Ovary (tissue), 9 donors: ENCODE measurements around the gene STBD1. TPM values are rescaled to one million over a fixed set of nuclear protein-coding genes. Genes with fewer than 3 reads are reported as not detected.

Experiments
- DNase-seq, 5 donors: peaks; one replicate each; pipeline ENCODE4 v3.0.0-alpha.2; 2019 to 2020
- H3K27ac ChIP-seq, 2 donors: fragments of 200-600 bp; one replicate each; pipeline versions ENCODE4 v1.5.1 to v1.8.0; 2019 to 2022
- H3K27me3 ChIP-seq: fragments of 200-600 bp; one replicate; pipeline ENCODE4 v1.8.0; 2022
- H3K36me3 ChIP-seq: fragments of 200-600 bp; sonication (generic); one replicate; pipeline ENCODE4 v1.5.1; 2019
- H3K4me1 ChIP-seq: one replicate; pipeline ENCODE4 v1.8.1; 2013; ENCODE audit warnings: mild to moderate bottlenecking, moderate library complexity; ENCODE audit not compliant: insufficient read depth
- H3K4me3 ChIP-seq: fragments of 200-600 bp; sonication (generic); one replicate; pipeline ENCODE4 v1.5.1; 2017
- H3K9me3 ChIP-seq, 2 donors: fragments of 200-600 bp in 1 of 2; sonication (generic) in 1 of 2; one replicate each; pipeline versions ENCODE4 v1.5.1 to v1.8.1; 2013 to 2019; ENCODE audit warnings: mild to moderate bottlenecking in 1 of 2, moderate library complexity in 1 of 2
- EP300 ChIP-seq: sonication (generic); formaldehyde crosslinking; IDR thresholded peaks from one replicate; pipeline ENCODE4 v1.6.1; 2017; ENCODE audit warnings: antibody characterized with exemption
- POLR2A ChIP-seq: fragments of 450-650 bp; IDR thresholded peaks from one replicate; pipeline ENCODE4 v1.6.1; 2017; ENCODE audit warnings: antibody characterized with exemption, mild to moderate bottlenecking, moderate library complexity
- WGBS, 3 donors: extraction: QIAGEN DNeasy Blood & Tissue Kit in 1 of 3; methylation state at CpG; one replicate each; pipeline versions ENCODE4 v1.1.5 to v1.1.7; 2013 to 2017; 5-methylcytosine and 5-hydroxymethylcytosine counted together
- intact Hi-C, 4 donors: fragments of 100-400 bp; cut with DNase I; formaldehyde crosslinking; loops; one replicate each; pipeline versions ENCODE4 v1.11.0 to v1.15.1; 2022 to 2023
- polyA plus RNA-seq, 2 donors: library from polyadenylated mRNA; stranded (reverse); fragments of 200-250 nt in 1 of 2; fragments of 350-450 nt in 1 of 2; fragmentation: Illumina TruSeq in 1 of 2; extraction: RNeasy Lipid Tissue Mini Kit (QIAGEN cat#74804) in 1 of 2; gene quantifications; one replicate each; pipeline ENCODE4 v1.2.3, GENCODE V29; 2013 to 2014
- total RNA-seq, 7 donors: library from RNA; depleted of rRNA in 2 of 7; stranded (reverse); fragments of >200 nt in 2 of 7; fragmentation: NEBNext Ultra II Directional in 3 of 7; extraction: Animal tissue kit (Norgen Biotek cat#: 25700) in 3 of 7; gene quantifications; one replicate each; pipeline versions ENCODE4 v1.1.0 to v1.2.4, GENCODE V29; 2016 to 2023
- TF ChIP-seq, protein P1 (sequence below), 3 donors: fragments of 450-650 bp in 2 of 3; fragments of 200-600 bp in 1 of 3; IDR thresholded peaks; one replicate each; pipeline versions ENCODE4 v1.5.1 to v1.8.0; 2016 to 2022; ENCODE audit warnings: antibody characterized with exemption in 3 of 3, mild to moderate bottlenecking in 1 of 3
- donor health status: DM: no; HTN: no; CAD: no; lungs with moderate emphysema.
- donor health status: DM: no; HTN: no; CAD: no.
- donor health status: Bipolar disorder and iron deficiency.
- donor health status: DM: yes; HTN: yes; CAD: no.
- donor health status: DM: no; HTN: no; CAD: no.
- donor health status: DM: yes; HTN: yes; CAD: no.

The STBD1 gene
- total and polyA plus RNA-seq, 9 donors: 2.1 to 7.0 (median 4.2) TPM

DNA sequence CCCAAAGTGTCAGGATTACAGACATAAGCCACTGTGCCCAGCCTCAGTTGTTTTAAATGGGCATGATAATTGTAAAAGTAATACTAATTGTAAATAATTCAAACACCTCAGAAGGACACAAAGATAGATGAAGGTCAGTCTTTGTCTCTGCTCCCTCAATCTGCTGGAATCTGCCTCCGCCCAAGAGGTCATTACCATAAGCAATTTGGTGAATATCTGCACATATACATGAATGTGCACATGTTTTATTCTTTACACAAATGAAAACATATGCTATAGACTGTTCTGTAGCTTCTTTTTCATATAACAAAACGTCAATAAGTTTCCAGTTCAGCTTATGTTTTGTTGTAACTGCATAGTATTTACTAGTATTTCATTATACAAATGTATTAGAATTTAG lies 7.0 kb downstream of the STBD1 start:
- H3K9me3 ChIP-seq: no peaks in the 10 kb centered on the region
- TF ChIP-seq, protein P1, sequence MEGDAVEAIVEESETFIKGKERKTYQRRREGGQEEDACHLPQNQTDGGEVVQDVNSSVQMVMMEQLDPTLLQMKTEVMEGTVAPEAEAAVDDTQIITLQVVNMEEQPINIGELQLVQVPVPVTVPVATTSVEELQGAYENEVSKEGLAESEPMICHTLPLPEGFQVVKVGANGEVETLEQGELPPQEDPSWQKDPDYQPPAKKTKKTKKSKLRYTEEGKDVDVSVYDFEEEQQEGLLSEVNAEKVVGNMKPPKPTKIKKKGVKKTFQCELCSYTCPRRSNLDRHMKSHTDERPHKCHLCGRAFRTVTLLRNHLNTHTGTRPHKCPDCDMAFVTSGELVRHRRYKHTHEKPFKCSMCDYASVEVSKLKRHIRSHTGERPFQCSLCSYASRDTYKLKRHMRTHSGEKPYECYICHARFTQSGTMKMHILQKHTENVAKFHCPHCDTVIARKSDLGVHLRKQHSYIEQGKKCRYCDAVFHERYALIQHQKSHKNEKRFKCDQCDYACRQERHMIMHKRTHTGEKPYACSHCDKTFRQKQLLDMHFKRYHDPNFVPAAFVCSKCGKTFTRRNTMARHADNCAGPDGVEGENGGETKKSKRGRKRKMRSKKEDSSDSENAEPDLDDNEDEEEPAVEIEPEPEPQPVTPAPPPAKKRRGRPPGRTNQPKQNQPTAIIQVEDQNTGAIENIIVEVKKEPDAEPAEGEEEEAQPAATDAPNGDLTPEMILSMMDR (IDR thresholded peaks at IDR 0.05): no peak
- no peak for TF ChIP-seq EP300
- TF ChIP-seq POLR2A: no peak
- no peak overlapping the region for H3K4me3 ChIP-seq
- intact Hi-C loops: no loop called here
- H3K27me3 ChIP-seq: no peaks in the 10 kb centered on the region
- H3K36me3 ChIP-seq: no peaks in the 10 kb centered on the region
- 74 to 83% (median 80%) methylated on average over 2 of the region's 2 CpGs for WGBS, 3 donors
- DNase-seq: no peak
- no peaks in the 10 kb centered on the region for H3K4me1 ChIP-seq
- no peak overlapping the region for H3K27ac ChIP-seq

DNA sequence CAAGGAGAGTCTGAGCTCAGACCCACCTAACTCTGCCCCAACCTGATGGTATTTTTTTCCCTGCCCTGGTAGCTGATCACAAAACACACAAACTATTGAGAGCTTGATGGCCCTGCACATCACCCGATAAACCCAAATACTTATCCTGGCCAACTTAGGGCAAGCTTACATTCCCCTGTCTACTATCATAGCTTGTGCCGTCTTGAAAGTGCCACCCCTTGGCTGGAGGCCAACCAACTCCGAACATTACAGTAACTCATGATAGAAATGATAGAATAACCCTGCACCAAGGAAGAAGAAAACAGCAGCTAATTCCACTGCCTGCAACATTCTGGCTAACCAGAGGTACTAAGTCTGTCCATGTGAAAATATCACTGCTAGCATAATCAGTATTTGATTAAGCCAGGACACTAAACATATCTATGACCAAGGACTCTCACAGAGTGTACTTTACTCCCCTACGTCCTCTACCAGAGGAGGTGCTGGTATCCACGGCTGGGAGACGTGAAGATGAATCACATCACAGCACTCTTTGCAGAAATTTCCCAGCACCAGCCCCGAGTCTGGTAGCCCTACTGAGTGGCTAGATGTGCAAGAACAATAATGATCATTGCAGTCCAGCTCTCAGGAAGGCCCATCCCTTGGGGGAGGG lies 8.9 kb downstream of the STBD1 start:
- Histone ChIP-seq H3K27ac (no peak overlapping the region), H3K9me3 (no peaks in the 10 kb centered on the region), H3K4me1 (no peaks in the 10 kb centered on the region), H3K36me3 (no peaks in the 10 kb centered on the region), H3K4me3 (no peak overlapping the region), H3K27me3 (no peaks in the 10 kb centered on the region)
- DNase-seq: no peak
- intact Hi-C loops: no loop called here
- WGBS, 3 donors: 72 to 80% (median 79%) methylated on average over 7 of the region's 7 CpGs
- TF ChIP-seq, protein P1 (IDR thresholded peaks at IDR 0.05): no peak
- no peak for TF ChIP-seq EP300
- TF ChIP-seq POLR2A: no peak

DNA sequence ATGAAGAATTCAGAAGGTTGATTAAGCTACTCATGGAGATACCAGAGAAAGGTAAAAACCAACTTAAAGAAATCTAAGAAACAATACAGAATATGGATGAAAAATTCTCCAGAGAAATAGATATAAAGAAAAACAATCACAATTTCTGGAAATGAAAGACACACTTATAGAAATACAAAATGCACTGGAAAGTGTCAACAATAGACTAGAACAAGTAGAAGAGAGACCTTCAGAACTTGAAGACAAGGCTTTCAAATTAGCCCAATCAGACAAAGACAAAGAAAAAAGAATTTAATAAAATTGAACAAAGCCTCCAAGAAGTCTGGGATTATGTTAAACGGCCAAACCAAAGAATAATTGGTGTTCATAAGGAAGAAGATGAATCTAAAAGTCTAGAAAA lies 9.6 kb downstream of the STBD1 start:
- WGBS, 3 donors: 84 to 95% (median 86%) methylated on average over 1 of the region's 1 CpG

DNA sequence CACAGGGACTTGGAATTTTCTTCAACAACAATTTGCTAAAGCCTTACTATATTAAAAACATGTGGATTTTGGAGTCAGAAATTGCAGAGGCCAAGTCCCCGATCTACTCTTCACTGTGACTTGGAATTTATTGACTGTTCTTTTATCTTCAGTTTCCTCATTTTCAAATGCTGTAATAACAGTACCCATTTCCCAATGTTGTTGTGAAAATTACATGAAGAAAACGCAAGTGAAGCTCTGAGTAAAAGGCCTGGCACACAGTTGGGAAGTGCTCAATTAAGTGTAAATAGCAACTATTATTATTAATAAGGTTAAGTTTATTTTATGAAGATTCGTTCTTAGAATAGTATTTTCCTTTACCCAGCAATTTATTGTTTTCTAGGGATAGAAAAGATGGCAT lies 15.7 kb downstream of the STBD1 start:
- intact Hi-C loops: no loop called here
- Histone ChIP-seq H3K36me3 (no peaks in the 10 kb centered on the region), H3K27me3 (no peaks in the 10 kb centered on the region)

More for the DNA sequence above, 9.6 kb downstream of the STBD1 start:
- intact Hi-C loops: no loop called here
- H3K27ac ChIP-seq: no peak overlapping the region
- TF ChIP-seq, protein P1 (IDR thresholded peaks at IDR 0.05): no peak
- TF ChIP-seq POLR2A: no peak
- no peak for TF ChIP-seq EP300
- H3K4me3 ChIP-seq: no peak overlapping the region
- no peaks in the 10 kb centered on the region for H3K27me3 ChIP-seq
- H3K9me3 ChIP-seq: no peaks in the 10 kb centered on the region
- DNase-seq: no peak
- H3K36me3 ChIP-seq: no peaks in the 10 kb centered on the region
- no peaks in the 10 kb centered on the region for H3K4me1 ChIP-seq

More for the DNA sequence above, 15.7 kb downstream of the STBD1 start:
- Histone ChIP-seq H3K9me3 (no peaks in the 10 kb centered on the region), H3K4me3 (no peak overlapping the region), H3K27ac (no peak overlapping the region), H3K4me1 (no peaks in the 10 kb centered on the region)
- no peak for DNase-seq
- no peak for TF ChIP-seq EP300
- TF ChIP-seq, protein P1 (IDR thresholded peaks at IDR 0.05): no peak
- TF ChIP-seq POLR2A: no peak
- WGBS, 3 donors: 62 to 75% (median 73%) methylated on average over 3 of the region's 3 CpGs
